GM21526 (cell line): Measurements from ENCODE around the gene WNT11.

Experiments
- ATAC-seq: cut with Tn5 transposase; IDR thresholded peaks from one replicate; pipeline ENCODE4 v1.9.1; 2021; ENCODE audit warnings: moderate library complexity; ENCODE audit not compliant: unreplicated experiment, low FRiP score

The WNT11 gene

GRCh38 chr11:76206327-76207081 is at the start of gene WNT11:
WNT11 (minus strand) TSS chr11:76206502; CDS start chr11:76206407, 95 bp downstream.
- no peak for ATAC-seq

GRCh38 chr11:76253416-76253815 is 47.1 kb upstream of the WNT11 start:
- no peak for ATAC-seq

GRCh38 chr11:76252631-76253070 is 46.3 kb upstream of the WNT11 start:
- ATAC-seq = no peak

- ATAC-seq = no peak
Observed at GRCh38 chr11:76251576-76251975, 45.3 kb upstream of the WNT11 start.

GRCh38 chr11:76251226-76251575 is 44.9 kb upstream of the WNT11 start:
- no peak for ATAC-seq

- ATAC-seq = no peak
Observed at GRCh38 chr11:76250520-76251225, 44.4 kb upstream of the WNT11 start.

- ATAC-seq = no peak
Observed at GRCh38 chr11:76249195-76249741, 43.0 kb upstream of the WNT11 start.

- no peak for ATAC-seq
Observed at GRCh38 chr11:76248210-76248609, 41.9 kb upstream of the WNT11 start.

- ATAC-seq = no peak
Observed at GRCh38 chr11:76247091-76247490, 40.8 kb upstream of the WNT11 start.

GRCh38 chr11:76246271-76246933 is 40.1 kb upstream of the WNT11 start:
- ATAC-seq = no peak

GRCh38 chr11:76245720-76246119 is 39.4 kb upstream of the WNT11 start:
- no peak for ATAC-seq

- ATAC-seq = no peak
Observed at GRCh38 chr11:76244316-76244851, 38.1 kb upstream of the WNT11 start.

- ATAC-seq = no peak
Observed at GRCh38 chr11:76243957-76244285, 37.6 kb upstream of the WNT11 start.

- no peak for ATAC-seq
Observed at GRCh38 chr11:76243193-76243956, 37.1 kb upstream of the WNT11 start.

- no peak for ATAC-seq
Observed at GRCh38 chr11:76242004-76242779, 35.9 kb upstream of the WNT11 start.

- no peak for ATAC-seq
Observed at GRCh38 chr11:76241243-76242000, 35.1 kb upstream of the WNT11 start.

- ATAC-seq = no peak
Observed at GRCh38 chr11:76240666-76241065, 34.4 kb upstream of the WNT11 start.

GRCh38 chr11:76240161-76240540 is 33.8 kb upstream of the WNT11 start:
- no peak for ATAC-seq
